Hepatocyte (in vitro differentiated cells): ENCODE results near the gene PTPRT.

Experiments used
- CTCF ChIP-seq: fragments of 200-600 bp; sonication (generic); IDR thresholded peaks from 2 replicates; pipeline ENCODE4 v1.5.1; 2016; ENCODE audit warnings: antibody characterized with exemption, mild to moderate bottlenecking; ENCODE audit not compliant: poor library complexity
- EZH2 ChIP-seq: fragments of 200-600 bp; sonication (generic); IDR thresholded peaks from 2 replicates; pipeline ENCODE4 v1.6.1; 2016; ENCODE audit warnings: antibody characterized with exemption, mild to moderate bottlenecking, borderline replicate concordance

DNA sequence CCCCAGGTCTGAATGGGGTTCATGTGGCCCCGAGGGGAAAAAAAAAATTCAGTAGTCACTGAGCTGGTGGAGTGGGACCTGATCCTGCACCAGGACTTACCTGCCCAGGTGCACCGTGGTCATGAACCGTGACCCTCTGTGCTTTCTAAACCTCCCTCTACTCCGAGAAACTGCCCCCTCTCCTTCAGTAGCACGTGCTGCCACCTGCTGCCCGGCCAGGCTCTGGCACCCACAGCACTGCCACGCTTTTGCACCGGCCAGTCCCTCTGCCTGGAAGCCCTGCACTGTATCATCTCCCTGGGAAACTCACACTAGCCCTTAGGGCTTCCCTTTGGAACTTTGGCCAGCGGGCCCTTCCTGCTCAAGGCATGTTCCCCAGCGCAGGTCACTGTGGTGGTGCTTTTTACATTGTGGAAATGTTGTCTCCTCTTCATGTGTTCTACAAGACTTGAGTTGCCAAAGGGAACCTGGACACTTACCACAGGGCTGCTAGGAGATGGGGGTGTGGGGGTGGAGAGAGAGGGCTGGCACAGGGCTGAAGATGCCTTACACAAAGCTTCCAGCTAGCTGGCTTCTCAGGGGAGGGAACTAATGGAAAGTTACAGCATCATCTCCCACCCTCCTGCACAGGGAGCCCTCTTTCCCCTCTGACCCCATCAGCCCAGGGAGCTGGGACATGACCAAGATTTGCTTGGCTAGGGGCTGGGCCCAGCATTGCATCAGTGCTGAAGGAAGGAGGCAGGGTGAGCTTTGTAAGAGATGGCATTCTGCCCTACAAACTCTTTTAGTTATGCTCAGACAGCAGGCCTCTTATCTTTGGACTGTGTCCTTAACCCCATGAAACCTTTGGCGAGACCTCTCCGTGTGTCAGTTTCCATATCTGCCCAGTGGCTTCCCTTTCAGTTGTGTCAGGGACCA is 2.5 kb upstream of the PTPRT start:
- peak; percentile 47 for TF ChIP-seq CTCF
- TF ChIP-seq EZH2 = no peak
